GM18873 (cell line): ENCODE measurements around the gene COL28A1.

Experiments
- ATAC-seq: cut with Tn5 transposase; IDR thresholded peaks from one replicate; pipeline ENCODE4 v1.9.1; 2021; ENCODE audit warnings: mild to moderate bottlenecking, moderate library complexity, moderate number of reproducible peaks; ENCODE audit not compliant: unreplicated experiment, low FRiP score

Gene COL28A1

GRCh38 chr7:7535691-7536090 is at the start of gene COL28A1:
Gene COL28A1 (minus strand): TSS chr7:7535873. CDS start chr7:7532875, 2,998 bp downstream.
- no peak for ATAC-seq

GRCh38 chr7:7584653-7585052 is 49.0 kb upstream of the COL28A1 start:
- ATAC-seq = no peak

GRCh38 chr7:7583731-7584130 is 48.1 kb upstream of the COL28A1 start:
- no peak for ATAC-seq

- ATAC-seq = no peak
Measured at GRCh38 chr7:7582596-7582995, 46.9 kb upstream of the COL28A1 start.

- no peak for ATAC-seq
Measured at GRCh38 chr7:7581531-7582179, 46.0 kb upstream of the COL28A1 start.

- ATAC-seq = no peak
Measured at GRCh38 chr7:7579638-7580037, 44.0 kb upstream of the COL28A1 start.

- ATAC-seq = no peak
Measured at GRCh38 chr7:7577888-7578287, 42.2 kb upstream of the COL28A1 start.

GRCh38 chr7:7576344-7576743 is 40.7 kb upstream of the COL28A1 start:
- ATAC-seq = no peak

- ATAC-seq = no peak
Measured at GRCh38 chr7:7573701-7574100, 38.0 kb upstream of the COL28A1 start.

GRCh38 chr7:7570584-7570983 is 34.9 kb upstream of the COL28A1 start:
- ATAC-seq = no peak

- ATAC-seq = no peak
Measured at GRCh38 chr7:7569615-7570014, 33.9 kb upstream of the COL28A1 start.

GRCh38 chr7:7569081-7569527 is 33.4 kb upstream of the COL28A1 start:
- peak; percentile 35 for ATAC-seq

GRCh38 chr7:7568553-7568952 is 32.9 kb upstream of the COL28A1 start:
- ATAC-seq = no peak

GRCh38 chr7:7567898-7568531 is 32.3 kb upstream of the COL28A1 start:
- no peak for ATAC-seq

GRCh38 chr7:7566651-7567611 is 31.3 kb upstream of the COL28A1 start, which contains the start of gene MIOS:
Gene MIOS (plus strand): TSS chr7:7566884. CDS start chr7:7572476, 5,592 bp downstream.
- peak; percentile 55 for ATAC-seq

GRCh38 chr7:7565746-7566650 is 30.3 kb upstream of the COL28A1 start:
- peak; percentile 38 for ATAC-seq

GRCh38 chr7:7565018-7565680 is 29.5 kb upstream of the COL28A1 start:
- no peak for ATAC-seq

- ATAC-seq = no peak
Measured at GRCh38 chr7:7564323-7564780, 28.7 kb upstream of the COL28A1 start.

- ATAC-seq = no peak
Measured at GRCh38 chr7:7563813-7564212, 28.1 kb upstream of the COL28A1 start.
